GM18526 (cell line): ENCODE results near the gene ADAMTSL3.

Experiments
- POLR2A ChIP-seq: IDR thresholded peaks from 3 replicates; pipeline ENCODE4 v1.6.1; 2011; ENCODE audit not compliant: insufficient read length; ENCODE audit errors: extremely low read depth

ADAMTSL3 gene

DNA sequence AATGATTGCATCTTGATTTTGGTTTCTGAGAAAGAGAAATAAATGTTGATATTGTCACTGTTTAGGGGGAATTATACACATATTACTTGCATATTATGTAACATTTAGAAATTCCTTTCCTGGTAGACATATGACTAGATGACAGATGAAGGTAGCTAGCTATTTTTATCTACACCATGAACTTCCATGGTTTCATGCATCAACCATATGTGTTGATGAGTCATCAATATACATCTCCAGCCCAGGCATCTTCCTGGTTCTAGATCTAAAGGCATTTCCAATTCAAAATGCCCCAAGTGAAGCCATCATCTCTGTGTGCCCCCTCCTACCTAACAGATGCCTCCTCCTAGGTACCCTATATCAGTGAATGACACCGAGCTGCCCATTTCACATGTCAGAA is 9.5 kb upstream of the ADAMTSL3 start:
- no peak for TF ChIP-seq POLR2A

- TF ChIP-seq POLR2A = no peak
Observed at GRCh38 chr15:83650831-83651230, 3.1 kb upstream of the ADAMTSL3 start.

- TF ChIP-seq POLR2A = no peak
Observed at GRCh38 chr15:83651541-83651940, 2.4 kb upstream of the ADAMTSL3 start.

DNA sequence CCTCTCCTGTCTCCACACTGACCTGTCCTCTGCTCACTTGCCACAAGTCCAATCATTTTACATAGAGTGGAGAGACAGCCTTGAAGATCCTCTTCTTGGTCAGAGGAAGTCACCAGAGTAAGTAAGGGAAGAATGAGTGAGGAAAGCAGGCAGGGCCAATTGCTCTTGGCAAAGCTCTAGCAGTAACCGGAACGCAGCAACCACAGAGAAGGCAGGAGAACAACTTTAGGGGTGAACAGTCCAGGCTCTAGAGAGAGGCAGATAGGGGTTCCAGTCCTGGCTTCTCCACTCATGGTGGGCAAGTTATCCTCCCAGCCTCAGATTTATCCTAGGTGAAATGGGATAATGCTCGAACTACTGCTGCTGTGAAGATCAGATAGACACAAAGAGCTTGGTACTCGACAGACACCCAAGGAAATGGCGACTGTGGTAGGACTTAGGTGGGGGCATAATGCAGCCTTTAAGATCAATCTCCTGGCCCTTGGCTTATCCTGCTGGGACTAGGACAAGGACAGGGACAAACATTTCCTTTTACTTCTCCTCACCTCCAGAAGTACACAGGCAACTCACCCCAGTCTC is 1.2 kb upstream of the ADAMTSL3 start:
- no peak for TF ChIP-seq POLR2A

DNA sequence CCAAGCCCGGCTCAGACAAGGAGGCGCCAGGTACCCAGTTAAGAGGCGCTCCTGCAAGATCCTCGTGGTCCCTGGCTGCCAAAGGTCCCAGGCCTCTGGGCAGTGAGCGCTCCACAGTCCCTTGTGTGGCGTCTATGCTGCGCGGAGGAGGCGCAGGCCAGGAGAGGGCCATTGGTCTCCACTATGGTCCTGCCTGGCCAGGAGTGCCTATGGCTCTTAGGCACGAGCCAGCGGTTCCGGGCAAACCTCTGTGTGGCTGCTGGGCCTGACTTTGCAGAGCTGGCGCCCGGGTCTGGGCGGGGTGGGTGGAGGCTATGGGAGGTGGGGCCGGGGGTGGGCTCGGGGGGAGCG is 660 bp upstream of the ADAMTSL3 start:
- no peak for TF ChIP-seq POLR2A

GRCh38 chr15:83654379-83655236 is 685 bp downstream of the ADAMTSL3 start:
- TF ChIP-seq POLR2A = no peak

DNA sequence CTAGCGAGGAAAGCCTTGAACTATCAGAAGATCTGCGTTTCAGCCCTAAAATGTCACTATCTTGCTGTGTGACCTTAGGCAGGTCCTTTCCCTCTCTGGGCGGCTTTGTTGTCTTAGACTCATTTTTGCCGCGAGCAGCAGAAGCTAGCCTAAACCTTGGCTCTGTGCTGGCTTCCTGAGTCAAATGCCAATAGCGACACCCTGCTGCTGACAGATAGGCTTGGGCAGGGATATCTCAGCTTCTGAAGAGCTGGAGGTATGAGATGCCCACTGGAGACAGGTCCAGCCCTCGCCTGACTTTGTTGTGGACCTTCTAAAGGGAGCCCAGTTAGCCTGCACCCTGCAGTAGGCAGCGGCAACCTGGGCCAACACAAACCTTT is 1.3 kb downstream of the ADAMTSL3 start:
- TF ChIP-seq POLR2A = no peak

GRCh38 chr15:83656192-83656591 is 2.3 kb downstream of the ADAMTSL3 start:
- no peak for TF ChIP-seq POLR2A

GRCh38 chr15:83656943-83657528 is 3.1 kb downstream of the ADAMTSL3 start:
- no peak for TF ChIP-seq POLR2A

DNA sequence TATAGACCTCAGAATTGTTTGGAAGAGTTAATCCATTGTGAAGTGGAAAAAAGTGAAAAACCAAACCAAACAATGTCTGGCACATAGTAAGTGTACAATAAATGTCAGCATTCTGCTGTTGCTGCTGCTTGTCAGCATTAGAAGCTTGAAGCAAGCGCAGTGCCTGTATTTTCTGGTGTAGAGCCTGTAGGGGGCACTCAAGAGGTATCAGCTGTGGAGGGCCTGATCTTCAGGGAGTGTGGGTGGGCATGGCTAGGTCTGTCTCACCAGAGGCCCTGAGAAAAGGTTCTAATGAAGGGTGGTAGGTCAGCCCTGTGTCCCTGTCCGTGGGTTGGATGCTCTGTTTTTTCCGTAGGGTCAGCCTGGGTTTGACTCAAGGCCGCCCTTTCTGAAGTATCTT is 3.6 kb downstream of the ADAMTSL3 start:
- no peak for TF ChIP-seq POLR2A

DNA sequence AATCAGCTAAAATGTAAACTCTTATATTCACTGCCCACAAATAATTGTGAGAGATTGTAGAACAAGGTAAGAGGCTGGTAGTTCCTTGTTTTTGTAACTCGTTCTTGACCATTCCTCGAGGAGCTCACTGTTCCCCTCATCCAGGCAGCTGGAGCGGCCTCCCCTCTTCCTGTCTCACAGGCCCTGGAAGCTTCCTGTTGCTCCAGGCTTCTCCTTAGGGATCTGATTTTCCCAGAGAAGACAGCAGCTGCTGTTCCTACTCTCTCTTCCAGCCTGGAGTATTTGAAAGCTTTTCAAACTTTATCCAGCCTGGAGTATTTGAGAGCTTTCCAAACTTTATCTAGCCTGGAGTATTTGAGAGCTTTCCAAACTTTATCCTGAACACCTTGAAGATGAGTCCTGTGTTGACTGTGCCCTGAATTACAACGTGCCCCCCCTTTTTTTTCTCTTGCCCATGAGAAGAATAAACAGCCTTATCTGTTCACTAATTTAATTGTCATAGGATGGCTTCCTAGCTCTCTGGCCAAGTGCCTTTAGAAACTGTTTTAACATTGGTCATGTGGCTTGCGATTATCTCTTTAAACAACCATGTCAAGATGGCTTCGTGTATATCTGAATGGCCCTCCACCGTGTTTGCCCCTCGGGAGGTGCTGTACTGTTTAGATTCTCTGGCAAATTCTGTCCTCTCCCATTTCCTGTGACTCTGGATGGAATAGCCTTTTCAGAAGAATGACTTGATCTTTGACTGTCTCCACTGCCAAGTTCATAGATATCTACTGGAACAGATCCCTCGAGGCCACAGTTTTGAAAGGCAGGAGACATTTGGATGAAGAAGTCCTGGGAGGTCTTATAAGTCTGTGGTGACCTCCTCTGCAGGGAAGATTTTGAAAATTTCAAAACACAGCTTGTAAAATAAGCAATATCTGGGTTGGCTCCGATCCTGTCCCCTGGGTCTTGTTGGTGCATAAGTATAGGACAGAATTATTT is 4.8 kb downstream of the ADAMTSL3 start:
- no peak for TF ChIP-seq POLR2A

DNA sequence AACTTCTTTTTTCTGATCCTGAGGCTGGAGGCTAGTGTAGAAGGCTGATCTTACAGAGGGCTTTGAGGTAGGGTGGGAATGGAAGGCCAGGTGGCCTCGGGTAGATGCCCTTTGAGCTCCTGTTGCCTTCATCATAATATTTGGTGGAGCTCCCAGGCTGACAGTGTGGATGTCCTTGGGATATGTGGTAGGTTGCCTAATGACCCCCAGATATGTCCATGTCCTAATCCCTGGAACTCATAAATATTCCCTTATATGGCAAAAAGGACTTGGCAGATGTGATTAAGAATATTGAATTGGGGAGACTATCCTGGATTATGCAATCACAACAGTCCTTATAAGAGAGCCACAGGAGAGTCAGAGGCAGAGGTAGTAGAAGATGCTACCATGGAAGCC is 5.5 kb downstream of the ADAMTSL3 start:
- TF ChIP-seq POLR2A = no peak

DNA sequence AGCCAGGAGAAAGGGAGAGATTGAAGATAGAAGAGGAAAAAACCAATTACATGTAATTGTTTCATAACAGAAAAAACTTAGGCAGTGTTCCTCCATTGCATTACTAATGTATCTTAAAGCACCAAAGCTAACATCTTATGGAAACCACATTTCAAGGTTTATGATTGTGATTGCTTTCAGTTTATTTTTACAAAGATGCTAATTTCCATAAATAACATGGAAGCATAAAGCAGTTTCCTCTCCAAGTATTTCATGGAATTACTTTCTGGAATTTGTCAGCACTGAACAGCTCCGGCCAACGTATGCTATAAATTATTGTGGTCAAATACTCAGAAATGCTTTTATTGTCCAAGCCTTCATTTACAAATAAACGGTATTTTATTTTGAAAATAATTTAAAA is 11.6 kb downstream of the ADAMTSL3 start:
- TF ChIP-seq POLR2A = no peak

- no peak for TF ChIP-seq POLR2A
Observed at GRCh38 chr15:83670672-83671229, 16.8 kb downstream of the ADAMTSL3 start.

DNA sequence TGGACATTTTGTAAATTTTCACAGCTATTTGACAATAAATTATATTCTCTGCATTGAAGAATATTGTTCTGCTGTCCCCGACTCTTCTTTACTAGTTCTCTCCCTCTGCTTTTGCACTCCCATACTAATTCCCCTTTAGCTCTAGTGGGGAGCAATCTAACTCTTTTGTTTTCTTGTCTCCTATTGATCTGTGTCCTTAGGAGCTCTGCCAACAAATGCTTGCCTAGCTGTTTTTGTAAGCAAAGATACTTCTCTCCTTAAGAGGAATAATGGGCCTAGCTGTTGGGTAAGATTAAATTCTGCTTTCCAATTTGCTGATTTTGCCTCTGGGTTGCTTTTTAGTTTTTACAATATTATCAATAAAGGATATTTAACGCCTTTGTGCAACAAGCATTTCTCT is 17.7 kb downstream of the ADAMTSL3 start:
- no peak for TF ChIP-seq POLR2A
